MM.1S (cell line): Measurements from ENCODE around the gene SLC5A8.

ENCODE experiments used
- CTCF ChIP-seq: fragments of 300-600 bp; sonication (generic); IDR thresholded peaks from 2 replicates; pipeline ENCODE4 v1.5.1; 2016; ENCODE audit warnings: antibody characterized with exemption, low read length, mixed read lengths
- EZH2 ChIP-seq: fragments of 300-600 bp; sonication (generic); optimal IDR thresholded peaks from 2 replicates; pipeline ENCODE3; 2017; ENCODE audit warnings: low read depth, mild to moderate bottlenecking, antibody characterized with exemption, low read length, mixed read lengths

- TF ChIP-seq CTCF, result no peak
- no peak for TF ChIP-seq EZH2
Measured at GRCh38 chr12:101181776-101182175, 28.3 kb downstream of the SLC5A8 start.
